Germinal center (tissue), 1 donor: ENCODE measurements around the gene RPL37.
"Not testable (repeated sequence)": the region's sequence is repeated elsewhere in the genome, so short reads cannot be mapped to it uniquely, and the experiment has no call there.

Experiments used
- DNase-seq: peaks from one replicate; pipeline ENCODE4 v3.0.0; 2012; ENCODE audit warnings: mixed read lengths, low spot score

The RPL37 gene

GRCh38 chr5:40834849-40835787 lies at the start of gene RPL37:
Gene RPL37 (minus strand): TSS chr5:40835222. CDS start chr5:40835185, 37 bp downstream.
- peak; percentile 92 for DNase-seq

GRCh38 chr5:40883051-40883450 lies 48.0 kb upstream of the RPL37 start:
- not testable (repeated sequence) for DNase-seq

DNA sequence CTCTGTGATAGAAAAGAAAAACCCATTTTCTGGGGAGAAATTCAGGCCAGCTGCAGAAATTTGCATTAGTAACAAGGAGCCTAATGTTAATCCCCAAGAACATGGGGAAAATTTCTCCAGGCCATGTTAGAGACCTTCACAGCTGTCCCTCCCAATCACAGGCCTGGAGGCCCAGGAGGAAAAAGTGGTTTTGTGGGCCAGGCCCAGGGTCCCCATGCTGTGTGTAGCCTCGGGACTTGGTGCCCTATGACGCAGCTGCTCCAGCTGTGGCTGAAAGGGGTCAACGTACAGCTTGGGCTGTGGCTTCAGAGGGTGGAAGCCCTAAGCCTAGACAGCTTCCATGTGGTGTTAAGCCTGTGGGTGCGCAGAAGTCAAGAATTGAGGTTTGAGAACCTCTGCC lies 47.3 kb upstream of the RPL37 start:
- DNase-seq: no peak

GRCh38 chr5:40879163-40879942 lies 44.3 kb upstream of the RPL37 start:
- peak; percentile 14 for DNase-seq

DNA sequence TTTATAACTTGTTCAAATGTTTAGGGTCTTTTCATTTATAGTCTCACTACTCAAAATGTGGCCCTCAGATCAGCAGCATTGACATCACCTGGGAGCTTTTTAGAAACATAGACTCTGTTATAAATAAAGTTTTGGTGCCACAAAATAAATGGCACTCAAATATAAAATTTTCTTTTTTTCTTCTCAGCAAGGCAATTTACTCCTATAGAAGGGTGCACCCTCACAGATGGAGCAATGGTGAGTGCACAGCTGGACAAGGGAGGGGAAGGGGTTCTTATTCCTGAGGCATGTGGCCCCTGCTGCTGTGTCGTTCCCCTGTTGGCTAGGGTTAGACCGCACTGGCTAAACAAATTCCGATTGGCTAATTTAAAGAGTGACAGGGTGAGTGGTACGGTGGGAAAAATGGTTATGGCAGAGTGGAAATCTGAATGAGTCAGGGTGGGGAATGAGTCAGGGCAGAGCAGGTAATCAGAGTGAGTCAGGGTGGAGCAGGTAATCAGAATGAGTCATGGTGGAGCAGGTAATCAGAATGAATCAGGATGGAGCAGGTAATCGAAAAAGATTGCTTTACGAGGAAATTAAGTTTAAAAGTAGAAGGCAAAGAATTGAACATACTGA lies 42.5 kb upstream of the RPL37 start:
- DNase-seq: no peak

- DNase-seq: no peak
These were observed 40.9 kb upstream of the RPL37 start for GRCh38 chr5:40875958-40876357.

- no peak for DNase-seq
These were observed 38.4 kb upstream of the RPL37 start for GRCh38 chr5:40873286-40873880.

- not testable (repeated sequence) for DNase-seq
These were observed 37.2 kb upstream of the RPL37 start for GRCh38 chr5:40872253-40872652.

GRCh38 chr5:40871177-40871576 lies 36.2 kb upstream of the RPL37 start:
- DNase-seq: no peak

DNA sequence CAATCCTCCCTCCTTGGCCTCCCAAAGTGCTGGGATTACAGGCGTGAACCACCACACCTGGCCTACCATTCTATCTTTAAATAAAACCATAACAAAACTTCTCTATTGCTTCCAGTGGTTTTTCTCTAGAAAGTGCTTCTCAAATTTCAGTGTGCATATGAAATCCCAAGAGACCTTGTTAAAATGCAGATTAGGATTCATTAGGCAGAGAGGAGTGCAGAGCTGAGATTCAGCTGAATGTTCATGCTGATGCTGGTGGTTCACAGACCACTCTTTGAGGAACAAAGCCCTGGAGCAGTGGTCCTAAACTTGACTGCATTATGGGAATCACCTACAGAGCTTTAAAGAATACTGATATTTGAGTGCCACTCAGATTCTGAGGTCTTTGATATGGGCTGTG lies 34.4 kb upstream of the RPL37 start:
- no peak for DNase-seq

GRCh38 chr5:40866844-40867243 lies 31.8 kb upstream of the RPL37 start:
- no peak for DNase-seq

DNA sequence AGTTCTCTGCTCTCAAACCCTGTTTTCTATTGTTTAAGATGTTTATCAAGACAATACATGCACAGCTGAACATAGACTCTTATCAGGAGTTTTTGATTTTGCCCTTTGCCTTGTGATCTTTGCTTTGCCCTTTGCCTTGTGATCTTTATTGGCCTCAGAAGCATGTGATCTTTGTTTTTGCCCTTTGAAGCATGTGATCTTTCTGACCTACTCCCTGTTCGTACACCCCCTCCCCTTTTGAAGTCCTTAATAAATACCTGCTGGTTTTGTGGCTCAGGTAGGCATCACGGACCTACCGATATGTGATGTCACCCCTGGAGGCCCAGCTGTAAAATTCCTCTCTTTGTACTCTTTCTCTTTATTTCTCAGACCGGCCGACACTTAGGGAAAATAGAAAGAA lies 30.0 kb upstream of the RPL37 start:
- not testable (repeated sequence) for DNase-seq

- DNase-seq: no peak
These were observed 25.7 kb upstream of the RPL37 start for GRCh38 chr5:40860711-40861110.

- no peak for DNase-seq
These were observed 18.7 kb upstream of the RPL37 start for GRCh38 chr5:40853632-40854192.

DNA sequence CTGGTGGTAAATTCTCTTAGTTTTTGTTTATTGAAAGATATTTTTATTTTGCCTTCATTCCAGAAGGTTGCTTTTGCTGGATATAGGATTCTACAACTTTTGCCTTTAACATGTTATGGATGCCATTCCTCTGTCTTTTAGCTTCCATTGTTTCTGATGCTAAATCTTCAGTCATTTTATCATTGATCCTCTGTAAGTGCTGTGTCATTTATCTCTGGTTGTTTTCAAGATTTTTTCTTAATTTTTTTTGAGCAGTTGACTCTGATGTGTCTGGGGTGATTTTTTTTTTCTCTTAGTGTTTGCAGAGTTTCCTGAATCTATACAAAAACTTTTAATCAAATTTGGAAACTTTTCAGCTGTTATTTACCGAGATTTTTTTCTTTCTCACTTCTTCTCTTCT lies 12.5 kb upstream of the RPL37 start:
- no peak for DNase-seq

GRCh38 chr5:40846371-40846770 lies 11.3 kb upstream of the RPL37 start:
- no peak for DNase-seq

- DNase-seq: no peak
These were observed 9.5 kb upstream of the RPL37 start for GRCh38 chr5:40844565-40844964.

- no peak for DNase-seq
These were observed 7.3 kb upstream of the RPL37 start for GRCh38 chr5:40842351-40842750.

- DNase-seq: no peak
These were observed 6.2 kb upstream of the RPL37 start, which contains the start of gene CARD6 for GRCh38 chr5:40841068-40841805. Gene CARD6 (plus strand): TSS chr5:40841367. CDS start chr5:40841383, 16 bp downstream.

DNA sequence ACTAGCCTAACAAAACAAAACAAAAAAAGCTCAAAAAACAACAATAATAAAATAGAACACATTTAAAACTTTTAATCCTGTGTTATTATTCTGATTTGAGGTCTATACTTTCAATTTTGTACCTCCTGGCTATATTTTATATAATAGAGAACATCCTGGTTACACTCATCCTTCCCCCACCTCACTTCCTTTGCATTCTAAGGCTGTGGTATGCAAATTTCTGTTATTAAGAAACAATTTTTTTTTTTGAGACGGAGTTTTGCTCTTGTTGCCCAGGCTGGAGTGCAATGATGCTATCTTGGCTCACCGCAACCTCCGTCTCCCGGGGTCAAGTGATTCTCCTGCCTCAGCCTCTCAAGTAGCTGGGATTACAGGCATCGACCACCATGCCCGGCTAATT lies 3.1 kb upstream of the RPL37 start:
- DNase-seq: no peak

DNA sequence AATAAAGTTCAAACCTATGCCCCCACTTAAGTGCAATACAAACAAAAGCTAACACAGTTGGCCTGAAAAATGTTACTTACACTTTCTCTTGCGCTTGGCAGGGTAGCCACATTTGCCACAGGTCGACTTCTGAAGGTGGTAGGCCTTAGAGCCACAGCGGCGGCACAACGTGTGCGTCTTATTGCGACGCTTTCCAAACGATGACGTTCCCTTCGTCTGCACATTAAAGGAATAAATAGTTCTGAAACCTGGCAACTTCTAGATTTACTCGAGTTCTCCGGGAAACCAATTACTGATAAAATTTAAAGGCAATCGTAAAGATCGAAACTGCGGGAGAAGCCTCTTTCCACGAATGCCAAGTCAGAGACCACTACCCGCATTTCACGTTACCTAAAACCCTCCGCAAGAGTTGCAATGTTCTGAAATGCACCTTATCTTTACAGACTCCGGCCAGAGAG lies 602 bp downstream of the RPL37 start:
- peak; percentile 10 for DNase-seq
